IPS-NIHi11 (cell line): ENCODE measurements around the gene MAEA.

Experiments
- DNase-seq: peaks from one replicate; pipeline ENCODE4 v3.0.0; 2012; ENCODE audit warnings: mixed read lengths, low spot score

Gene MAEA

GRCh38 chr4:1353186-1354055 is 63.7 kb downstream of the MAEA start:
- no peak for DNase-seq

GRCh38 chr4:1354136-1354982 is 64.7 kb downstream of the MAEA start:
- no peak for DNase-seq

GRCh38 chr4:1354983-1355275 is 65.2 kb downstream of the MAEA start:
- no peak for DNase-seq

- no peak for DNase-seq
Measured at GRCh38 chr4:1355378-1355777, 65.7 kb downstream of the MAEA start.

- DNase-seq: peak; percentile 86
Measured at GRCh38 chr4:1356181-1356998, 66.7 kb downstream of the MAEA start.

GRCh38 chr4:1357356-1358248 is 67.9 kb downstream of the MAEA start:
- DNase-seq: no peak

GRCh38 chr4:1358421-1359143 is 68.9 kb downstream of the MAEA start:
- DNase-seq: no peak

- no peak for DNase-seq
Measured at GRCh38 chr4:1359144-1359501, 69.4 kb downstream of the MAEA start.

GRCh38 chr4:1359976-1360375 is 70.3 kb downstream of the MAEA start:
- no peak for DNase-seq

GRCh38 chr4:1360423-1361283 is 71.0 kb downstream of the MAEA start:
- DNase-seq: no peak

- DNase-seq: no peak
Measured at GRCh38 chr4:1361431-1361830, 71.7 kb downstream of the MAEA start.

GRCh38 chr4:1362046-1362445 is 72.4 kb downstream of the MAEA start:
- DNase-seq: no peak

- DNase-seq: no peak
Measured at GRCh38 chr4:1362521-1362920, 72.8 kb downstream of the MAEA start.

- DNase-seq: no peak
Measured at GRCh38 chr4:1363513-1363912, 73.8 kb downstream of the MAEA start.

GRCh38 chr4:1364217-1364616 is 74.5 kb downstream of the MAEA start:
- DNase-seq: no peak

GRCh38 chr4:1364748-1365147 is 75.1 kb downstream of the MAEA start:
- no peak for DNase-seq

- DNase-seq: peak; percentile 75
Measured at GRCh38 chr4:1365271-1366178, 75.8 kb downstream of the MAEA start.

- DNase-seq: no peak
Measured at GRCh38 chr4:1366371-1367229, 76.9 kb downstream of the MAEA start.
